CD4-positive, alpha-beta T cell treated with Interleukin-4 for 1 hour (primary cell): ENCODE measurements around the gene PIP5KL1.

Experiments used
- DNase-seq, 2 donors: peaks; one replicate each; pipeline ENCODE4 v3.0.0-alpha.2; 2020 to 2022

PIP5KL1 gene

DNA sequence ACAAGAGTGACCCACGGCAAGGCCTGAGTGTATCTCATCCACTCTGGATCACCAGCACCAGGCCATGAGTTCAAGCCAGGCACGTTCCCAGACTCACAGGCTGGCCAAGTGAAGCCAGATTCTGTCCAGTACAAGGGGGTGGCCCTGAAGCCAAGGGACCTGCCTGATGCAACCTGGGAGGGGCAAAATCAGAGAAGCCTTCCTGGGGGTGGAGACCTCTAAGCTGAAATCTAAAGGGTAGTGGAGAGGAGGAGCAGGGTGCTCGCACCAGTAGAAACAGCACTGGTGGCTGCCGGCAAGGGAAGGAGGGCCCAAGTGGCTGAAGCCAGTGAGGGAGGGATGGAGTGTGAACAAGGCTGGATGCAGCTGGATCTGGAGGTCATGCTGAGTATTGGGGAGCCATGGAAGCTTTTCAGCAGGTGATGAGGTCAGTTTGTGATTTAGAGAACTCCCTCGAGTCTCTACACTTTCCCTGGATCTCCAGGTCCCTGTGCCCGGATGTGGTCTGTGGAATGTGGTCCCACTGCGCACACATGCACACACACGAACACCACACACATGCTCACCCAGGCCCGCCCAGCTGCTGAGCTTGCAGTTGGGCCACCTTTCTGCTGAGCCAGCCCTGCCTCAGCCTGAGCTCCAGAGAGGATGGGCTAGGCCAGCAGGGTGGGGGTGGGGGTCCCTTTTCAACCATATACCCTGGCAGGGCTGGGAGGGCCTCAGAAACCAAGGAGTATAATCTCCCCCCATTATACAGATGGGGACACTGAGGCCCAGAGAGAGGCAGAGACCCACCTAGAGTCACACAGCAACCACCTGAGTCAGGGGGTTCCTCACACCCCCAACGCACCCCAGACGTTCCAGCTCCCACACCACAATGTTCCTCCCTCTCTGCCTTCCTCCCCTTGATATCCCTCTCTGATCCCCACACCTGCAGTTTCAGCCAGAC lies 1.6 kb downstream of the PIP5KL1 start:
- DNase-seq = no peak

DNA sequence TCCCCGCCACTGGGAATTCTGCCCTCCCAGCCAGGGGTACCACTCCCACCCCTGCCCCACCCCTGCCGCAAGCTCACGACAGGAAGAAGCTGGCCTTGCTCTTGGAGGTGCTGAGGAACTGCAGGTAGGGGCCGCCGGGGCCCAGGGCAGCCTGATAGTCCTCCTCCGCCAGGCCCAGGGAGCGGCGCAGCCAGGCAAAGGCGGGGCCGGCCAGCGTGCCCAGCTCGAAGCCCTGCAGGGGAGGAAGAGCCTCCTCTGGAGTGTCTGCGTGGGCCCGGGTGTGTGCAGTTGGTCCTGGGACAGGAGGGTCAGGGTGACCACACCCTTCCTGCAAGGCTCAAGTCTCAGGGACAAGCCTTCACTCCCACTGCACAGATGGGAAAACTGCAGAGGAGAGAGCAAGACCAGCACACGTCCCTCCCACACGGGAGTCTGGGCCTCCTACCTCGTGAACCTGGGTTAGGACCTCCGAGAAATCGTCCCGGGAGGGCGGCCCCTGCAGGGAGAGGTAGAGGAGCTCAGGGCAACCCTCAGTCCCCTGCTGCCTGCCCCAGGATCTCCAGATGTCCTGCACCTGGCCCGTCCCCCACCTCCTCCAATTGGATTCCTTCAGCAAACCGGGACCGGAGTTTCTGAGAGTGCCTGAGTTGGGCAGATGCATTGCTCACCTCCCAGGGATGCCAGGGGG lies 2.4 kb downstream of the PIP5KL1 start:
- DNase-seq = no peak

DNA sequence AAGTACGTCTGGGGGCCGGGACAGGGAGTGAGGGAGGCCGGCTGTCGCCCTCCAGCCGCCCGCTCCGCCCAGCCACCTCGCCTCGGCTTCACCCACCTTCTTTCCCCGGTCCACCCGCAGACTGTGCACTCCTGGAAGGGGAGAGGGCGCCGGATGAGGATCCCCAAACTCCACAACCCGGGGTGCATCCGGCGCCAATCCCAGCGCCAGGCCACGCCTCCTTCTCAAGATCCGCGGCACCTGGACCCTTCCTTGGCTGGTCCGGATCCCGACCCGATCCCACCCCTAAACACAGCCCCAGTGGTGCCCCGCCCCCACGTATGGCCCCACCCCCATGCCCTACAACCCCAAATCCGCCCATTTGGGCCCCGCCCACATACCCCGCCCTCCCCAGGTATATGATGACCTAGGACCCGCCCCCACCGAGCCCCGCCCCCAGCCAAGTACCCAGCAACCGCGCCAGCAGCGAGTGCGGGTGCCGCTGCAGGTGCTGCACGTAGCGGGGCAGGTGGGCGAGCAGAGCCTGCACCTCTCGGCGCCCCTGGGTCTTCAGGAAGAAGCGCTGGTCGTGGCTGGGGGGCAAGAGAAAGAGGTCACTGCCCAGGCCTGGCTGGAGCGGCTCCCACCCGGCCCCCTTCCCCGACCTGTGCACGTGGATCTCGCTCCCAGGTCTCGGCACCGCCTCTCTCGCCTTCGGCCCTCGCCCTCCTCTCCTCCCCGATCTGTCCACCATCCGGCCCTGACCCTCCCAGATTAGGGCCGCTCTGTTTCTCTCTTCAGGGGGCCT lies 3.2 kb downstream of the PIP5KL1 start:
- peak; percentile 83 to 86 for DNase-seq

DNA sequence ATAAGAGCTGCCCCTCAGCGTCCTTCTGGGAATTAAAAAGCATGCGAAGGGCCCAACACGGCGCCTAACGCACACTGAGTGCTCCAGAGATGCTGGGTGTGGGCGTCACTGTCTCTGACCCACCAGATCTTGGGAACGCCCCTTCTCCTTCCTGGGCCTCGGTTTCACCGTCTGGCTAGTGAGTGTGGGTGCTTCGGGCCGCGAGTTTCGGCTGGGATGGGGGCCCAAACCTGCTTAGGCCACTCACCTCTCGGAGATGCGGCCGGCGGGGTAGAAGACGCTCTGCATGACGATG lies 3.7 kb downstream of the PIP5KL1 start:
- no peak for DNase-seq

DNA sequence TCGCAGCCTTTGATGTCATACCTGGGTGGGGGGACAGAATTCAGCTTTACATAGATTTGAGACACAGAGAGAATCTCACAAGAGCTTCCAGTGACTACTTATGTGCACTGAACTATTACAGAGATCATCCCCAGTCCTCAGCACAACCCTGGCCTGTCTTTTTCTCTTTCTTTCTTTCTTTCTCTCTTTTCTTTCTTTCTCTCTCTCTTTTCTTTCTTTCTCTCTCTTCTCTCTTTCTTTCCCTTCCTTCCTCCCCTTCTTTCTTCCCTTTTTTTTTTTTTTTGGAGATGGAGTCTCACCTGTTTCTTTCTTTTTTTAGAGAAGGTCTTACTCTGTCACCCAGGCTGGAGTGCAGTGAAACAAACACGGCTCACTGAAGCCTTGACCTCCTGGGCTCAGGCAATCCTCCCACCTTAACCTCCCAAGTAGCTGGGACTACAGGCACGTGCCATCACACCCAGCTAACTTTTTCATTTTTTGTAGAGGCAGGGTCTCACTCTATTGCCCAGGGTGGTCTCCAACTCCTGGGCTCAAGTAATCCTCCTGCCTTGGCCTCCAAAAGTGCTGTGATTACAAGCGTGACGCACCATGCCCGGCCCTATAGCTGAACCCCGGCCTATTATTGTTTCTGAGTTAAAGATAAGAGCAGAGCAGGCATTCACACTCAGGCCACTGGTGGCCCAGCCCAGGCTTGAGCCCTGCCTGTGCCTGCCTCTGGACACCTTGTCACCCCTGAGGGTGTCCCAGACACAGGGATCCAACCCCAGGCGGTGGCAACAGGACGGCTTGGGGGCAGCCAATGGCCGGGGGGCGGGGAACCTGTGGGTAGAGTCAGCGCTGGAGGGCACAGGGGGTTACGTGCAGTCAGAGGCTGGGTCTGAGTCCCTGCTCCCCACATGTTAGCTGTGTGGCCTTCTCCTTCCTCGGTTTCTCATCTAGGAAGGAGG lies 4.3 kb downstream of the PIP5KL1 start:
- DNase-seq = no peak

DNA sequence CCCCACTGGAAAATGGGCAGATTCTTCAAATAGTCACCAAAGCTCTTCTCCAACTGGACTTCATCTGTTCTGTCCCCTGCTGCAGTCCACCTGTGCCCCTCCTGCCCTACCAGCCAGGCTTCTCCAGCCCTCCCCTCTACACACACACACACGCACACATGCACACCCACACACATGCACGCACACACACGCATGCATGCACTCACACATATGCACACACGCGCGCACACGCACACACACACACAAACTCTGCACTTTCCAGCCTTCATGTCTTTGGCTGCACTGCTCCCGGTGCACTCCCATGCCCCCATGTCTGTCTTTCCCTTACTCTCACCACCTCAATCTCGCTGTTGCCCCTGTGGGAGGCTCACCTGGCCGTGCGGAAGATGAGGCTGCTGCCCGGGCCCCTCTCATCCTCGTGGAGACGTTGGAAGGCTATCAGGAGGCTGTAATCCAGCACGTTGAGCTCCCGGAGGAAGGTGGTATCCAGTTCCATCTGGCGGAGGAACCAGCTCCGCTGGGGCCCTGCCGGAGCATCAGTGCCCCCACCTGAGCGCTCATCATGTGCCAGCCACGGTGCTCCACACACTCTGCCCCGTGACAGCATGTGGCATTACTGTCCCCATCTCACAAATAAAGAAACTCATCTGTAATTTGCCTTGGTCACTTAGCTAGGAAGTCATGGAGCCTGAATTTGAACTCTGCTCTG lies 5.7 kb downstream of the PIP5KL1 start:
- DNase-seq = no peak

DNA sequence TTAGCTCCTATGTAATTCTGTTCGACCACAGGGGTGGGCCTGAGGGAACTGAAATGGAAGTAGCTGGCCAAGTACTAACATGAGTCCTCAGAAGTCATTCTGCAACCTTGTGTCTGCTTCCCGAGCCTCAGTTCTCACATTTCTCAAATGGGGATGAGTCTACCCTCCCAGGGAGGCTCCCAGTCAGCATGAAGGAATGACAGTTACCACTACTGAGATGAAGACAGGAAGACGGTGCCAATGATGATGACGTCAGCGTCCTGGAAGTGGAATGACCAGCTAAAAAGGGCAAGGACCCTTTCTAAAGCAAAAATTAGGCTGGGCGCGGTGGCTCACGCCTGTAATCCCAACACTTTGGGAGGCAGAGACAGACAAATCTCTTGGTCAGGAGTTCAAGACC lies 6.8 kb downstream of the PIP5KL1 start:
- no peak for DNase-seq

DNA sequence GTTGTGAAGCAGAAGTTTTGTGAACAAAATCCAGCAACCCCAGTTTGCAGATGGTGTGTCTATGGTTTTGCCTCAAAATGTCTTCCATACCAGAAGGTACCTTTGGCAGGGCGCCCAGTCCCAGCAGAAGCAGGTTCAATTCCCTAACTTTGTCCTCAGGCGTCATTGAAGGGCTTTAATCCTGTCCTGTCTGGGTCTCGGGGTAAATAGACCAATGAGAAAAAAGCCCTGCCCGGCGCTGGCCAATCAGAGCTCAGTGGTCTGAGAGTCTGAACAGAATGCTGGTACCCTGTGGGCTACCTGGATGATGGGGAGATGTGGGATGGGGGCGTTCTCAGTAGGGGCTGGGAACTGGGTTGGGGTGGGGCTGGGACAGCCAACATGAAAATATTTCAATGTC lies 7.5 kb downstream of the PIP5KL1 start:
- no peak for DNase-seq

DNA sequence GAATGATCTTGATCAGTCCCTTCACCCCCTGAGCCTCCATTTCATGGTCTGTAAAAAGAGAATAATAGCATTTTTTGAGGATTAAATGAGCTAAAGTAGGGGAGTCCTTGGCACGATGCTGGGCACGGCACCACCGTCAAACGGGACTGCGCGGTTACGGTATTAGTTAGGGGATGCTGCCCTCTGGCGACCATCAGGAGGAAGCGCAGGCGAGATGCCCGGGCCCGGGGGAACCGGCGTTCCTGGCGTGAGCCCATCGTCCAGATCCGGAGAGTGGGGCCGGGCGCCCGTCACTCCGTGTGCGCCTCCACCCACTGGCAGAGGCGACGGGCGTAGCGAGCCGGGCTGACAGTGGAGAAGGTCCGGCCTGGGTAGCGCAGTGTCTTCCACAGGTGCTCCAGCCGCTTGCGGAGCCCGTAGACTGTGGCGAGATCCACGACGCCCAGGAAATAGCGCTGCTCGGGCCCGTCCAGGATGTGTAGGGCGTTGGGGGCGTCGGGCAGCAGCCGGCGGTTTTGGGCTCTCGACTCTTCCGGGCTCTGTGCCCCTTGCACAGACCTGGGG lies 8.9 kb downstream of the PIP5KL1 start:
- DNase-seq = peak; percentile 78 to 82

DNA sequence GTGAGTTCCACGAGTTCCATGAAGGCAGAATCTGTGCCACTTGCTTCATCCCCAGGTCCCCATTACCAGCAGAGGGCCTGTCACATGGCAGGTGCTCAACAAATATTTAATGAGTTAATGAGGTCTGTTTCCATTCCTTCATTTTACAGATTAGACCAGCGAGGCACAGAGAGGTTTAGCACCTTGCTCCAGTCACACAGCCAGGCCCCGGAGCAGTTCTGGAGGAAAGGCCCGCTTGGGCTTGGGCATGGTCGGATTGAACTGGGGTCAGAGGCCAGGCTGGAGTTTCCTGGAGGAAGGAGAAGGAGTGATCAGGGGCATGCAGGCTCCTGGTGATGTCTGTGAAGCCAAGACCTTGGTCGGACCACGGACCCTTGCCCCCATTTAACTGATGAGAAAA lies 9.8 kb downstream of the PIP5KL1 start:
- DNase-seq = no peak

DNA sequence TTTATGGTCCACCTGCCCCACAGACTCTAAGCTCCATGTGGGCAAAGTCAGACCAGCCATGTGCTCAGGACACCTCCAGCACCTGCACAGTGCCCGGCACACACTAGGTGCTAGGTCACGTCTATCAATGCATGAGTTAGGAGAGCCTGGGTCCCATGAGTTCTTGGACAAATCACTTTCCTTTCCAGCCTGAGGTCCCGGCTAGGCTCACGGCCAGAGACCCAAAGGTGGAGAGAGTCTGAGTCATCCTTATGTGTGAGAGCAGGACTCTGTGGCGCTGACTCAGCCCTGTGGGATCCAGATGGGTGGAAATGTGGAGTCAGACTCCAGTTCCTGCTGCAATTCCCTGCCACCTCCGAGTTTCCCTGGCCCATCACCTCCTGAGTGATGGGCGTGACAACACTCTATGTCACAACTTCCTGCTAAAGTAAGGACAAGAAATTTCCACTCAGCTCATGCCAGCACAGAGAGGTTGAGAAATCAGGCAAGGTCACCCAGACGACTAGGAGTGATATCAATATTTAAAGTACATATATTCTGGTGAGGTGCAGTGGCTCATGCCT lies 11.2 kb downstream of the PIP5KL1 start:
- DNase-seq = peak in 1 of 2 donors; percentile 82

DNA sequence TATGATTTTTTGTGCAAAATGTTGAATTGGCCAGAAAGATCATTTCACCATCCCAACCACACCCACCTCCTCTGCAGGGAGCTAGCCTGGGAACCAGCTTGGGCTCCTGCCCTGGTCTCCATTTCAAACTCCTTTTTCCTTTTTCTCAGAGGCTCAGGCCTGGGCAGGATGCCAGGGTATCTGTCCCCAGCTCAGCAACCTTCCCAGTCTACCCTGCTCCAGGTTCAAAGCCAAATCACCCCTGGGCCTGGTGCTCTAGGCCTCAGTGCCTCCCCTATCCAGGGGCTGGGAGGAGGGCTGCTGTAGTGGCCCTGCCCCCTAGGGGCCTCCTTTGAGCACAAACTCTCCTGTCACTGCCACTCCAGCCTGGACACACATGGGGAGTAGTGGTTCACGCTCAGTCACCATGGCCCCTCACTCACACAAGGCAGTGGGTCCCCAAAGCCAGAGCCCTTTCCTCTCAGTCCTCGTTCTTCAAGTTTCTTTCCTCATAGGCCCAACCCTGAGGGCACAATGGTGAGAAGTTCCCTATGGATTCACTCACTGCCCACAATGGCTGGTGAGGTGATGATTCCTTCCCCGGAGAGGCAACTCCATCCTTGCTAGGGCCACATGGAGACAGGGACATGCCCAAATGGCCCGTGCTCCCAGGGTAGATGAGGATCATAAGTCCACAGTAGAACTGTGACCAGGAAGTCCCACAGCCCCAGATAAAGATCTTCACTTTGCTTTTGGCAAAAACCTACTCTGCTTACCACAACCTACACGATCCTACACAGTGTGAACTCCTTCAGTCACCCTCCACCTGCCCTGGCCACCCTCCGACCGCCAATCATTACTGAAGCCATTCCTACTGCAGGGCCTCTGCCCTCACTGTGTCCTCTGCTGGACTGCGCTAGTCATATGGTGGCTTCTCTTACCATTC lies 12.1 kb downstream of the PIP5KL1 start:
- no peak for DNase-seq

DNA sequence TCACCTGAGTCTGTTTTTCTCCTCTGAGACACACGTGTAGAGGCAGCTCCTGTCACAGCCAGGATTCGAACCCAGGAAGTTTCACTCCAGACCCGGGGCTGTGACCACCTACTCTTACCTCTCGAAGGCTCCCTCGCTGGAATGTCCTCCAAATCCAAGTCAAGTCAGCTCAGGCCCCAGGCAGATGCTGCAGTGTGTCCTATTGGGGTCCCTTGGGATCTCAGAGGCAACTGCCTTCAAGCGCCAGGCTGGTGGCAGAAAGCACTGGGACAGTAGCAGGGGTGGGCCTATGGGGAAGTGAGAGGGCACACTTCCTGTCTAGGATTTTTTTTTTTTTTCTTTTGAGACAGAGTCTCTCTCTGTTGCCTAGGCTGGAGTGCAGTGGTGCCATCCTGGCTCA lies 13.0 kb downstream of the PIP5KL1 start:
- peak in 1 of 2 donors; percentile 77 for DNase-seq

DNA sequence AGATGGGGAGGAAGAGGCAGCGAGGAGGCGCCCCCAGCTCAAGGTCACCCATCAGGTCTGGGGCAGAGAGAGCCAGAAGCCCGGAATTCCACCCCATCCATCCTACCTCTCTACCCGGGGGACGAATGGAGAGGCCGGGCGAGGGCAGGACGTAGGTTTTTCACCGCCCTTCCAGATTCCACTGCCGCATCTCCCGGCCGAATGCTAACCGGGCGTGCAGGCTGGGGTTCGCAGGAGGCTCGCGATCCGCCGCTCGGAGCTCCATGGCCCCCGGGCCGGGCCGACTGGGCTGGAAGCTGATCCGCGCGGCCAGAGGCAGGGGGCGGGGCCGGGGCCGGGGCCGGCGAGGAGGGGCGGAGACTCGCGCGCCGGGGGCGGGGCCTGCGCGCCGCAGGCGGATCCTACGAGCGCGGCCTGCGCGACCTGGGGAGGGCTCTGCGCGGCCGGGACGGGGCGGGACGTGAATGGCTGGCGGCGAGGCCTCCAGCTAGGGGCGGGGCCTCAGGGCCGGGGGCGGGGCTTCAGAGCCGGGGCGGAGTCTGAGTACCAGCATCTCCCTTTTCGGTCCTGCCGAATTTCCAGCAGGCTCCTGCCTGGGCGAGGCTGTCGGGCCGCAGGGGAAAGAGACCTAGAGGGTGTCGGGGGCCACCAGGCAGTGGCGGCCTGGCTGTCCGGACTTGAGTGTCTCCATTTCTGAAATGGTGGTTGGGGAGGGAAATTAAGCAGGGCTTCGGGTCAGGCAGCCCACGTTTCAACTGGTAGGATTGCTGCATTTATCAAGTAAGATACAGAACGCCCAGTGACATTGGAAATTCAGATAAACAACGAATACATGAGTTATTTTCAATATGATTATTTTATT lies 13.6 kb downstream of the PIP5KL1 start, which contains the start of gene ST6GALNAC4:
Gene ST6GALNAC4 (minus strand): TSS at position 322 of the 862 bp plus-strand sequence. CDS start 622 bp downstream, outside the sequence.
- DNase-seq = peak; percentile 95

DNA sequence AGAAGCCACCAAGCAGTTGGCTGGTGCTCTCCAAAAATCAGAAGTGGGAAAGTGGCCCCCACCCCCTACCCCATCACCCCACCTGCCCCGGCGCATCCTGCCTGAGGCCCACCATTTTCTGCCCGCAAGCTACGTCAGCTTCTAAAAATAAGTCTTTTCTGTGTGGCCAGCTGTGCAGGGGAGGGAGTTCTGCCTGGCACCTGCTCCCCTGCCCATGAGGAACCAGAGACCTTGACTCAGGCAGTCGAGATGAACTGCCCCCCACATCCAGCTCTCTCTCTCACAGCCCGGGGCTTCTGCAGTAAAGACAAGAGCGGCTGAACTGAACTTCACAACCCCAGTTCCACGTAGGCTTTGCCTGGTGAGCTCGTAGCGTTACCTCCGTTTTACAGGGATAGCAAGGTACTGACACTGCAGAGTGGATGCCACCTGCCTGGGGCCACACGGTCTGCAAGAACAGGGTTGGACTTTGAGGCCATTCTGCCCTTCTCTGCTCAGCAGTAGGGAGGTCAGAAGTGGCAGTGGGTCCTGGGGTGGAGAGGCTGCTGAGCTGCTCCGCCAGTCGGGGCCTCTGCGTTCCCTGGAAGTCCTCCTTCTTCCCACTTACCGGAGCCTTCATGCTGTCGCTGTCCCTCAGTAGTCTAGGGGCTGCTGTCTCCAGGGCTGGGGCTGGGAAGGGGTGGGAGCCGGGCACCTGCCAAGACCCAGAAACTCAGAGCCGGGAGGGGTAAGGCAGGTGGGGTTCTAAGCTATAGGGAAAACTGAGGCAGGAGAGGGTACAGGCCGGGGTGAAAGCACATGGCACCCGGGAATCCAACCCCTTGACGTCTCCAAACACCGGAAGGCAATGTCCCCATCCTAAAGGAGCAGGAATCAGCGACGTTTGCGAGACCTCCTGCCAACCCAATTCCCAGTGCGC lies 14.5 kb downstream of the PIP5KL1 start:
- DNase-seq = peak; percentile 60 to 83

DNA sequence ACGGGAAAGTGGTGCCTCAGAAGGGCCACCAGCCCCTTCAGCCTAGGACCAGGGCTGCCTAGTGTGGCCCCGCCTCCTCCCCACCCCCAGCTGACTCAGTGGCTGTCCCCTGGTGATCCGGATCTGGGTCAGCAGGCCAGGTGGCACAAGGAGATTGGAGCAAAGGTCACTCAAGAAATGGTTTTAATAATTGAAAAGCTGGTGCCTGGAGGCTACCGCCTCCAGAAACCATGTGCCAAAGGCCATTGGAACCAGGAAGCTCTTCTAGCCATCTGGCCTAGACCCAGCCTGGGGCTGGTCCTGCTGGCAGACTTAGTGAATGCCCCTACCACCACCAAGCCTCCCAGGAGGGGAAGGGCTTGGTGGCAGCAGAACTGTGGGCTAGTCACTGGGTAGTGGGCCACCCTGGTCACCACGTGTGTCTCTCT lies 15.2 kb downstream of the PIP5KL1 start:
- no peak for DNase-seq

DNA sequence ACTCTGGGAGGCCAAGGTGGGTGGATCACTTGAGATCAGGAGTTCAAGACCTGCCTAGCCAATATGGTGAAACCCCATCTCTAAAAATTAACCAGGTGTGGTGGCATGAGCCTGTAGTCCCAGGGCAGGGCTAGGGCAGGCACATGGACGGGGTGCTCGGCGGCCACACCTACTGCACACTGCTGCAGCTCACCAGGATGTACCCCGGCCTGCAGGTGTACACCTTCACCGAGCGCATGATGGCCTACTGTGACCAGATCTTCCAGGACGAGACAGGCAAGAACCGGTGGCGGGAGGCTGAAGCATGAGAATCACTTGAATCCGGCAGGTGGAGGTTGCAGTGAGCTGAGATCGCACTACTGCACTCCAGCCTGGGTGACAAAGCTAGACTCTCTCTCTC lies 16.9 kb downstream of the PIP5KL1 start:
- DNase-seq = no peak
